Measurements from ENCODE around the gene DHX34. TPM values are rescaled to one million over a fixed set of nuclear protein-coding genes. Genes with fewer than 3 reads are reported as not detected.

Gene DHX34
- total and polyA plus RNA-seq, 2 experiments from 2014 or later, result 7.7 to 11.0 TPM

- no peak for TF ChIP-seq EZH2phosphoT487 (IDR thresholded peaks at IDR 0.05; ENCODE audit: insufficient read depth, low read depth)
- no peak for TF ChIP-seq EZH2 (IDR thresholded peaks at IDR 0.05; ENCODE audit: insufficient read depth, poor library complexity, severe bottlenecking)
- no peak overlapping the region for H3K4me2 ChIP-seq (ENCODE audit: unreplicated experiment)
- H3K9ac ChIP-seq, result no peak overlapping the region
- no peak for DNase-seq
- no peak overlapping the region for H3K27ac ChIP-seq
- no peak overlapping the region for H2AFZ ChIP-seq
- WGBS, 2 experiments (ENCODE audit: low coverage in 1 of 2, low lambda C conversion rate in 2 of 2, missing lambda C conversion rate in 2 of 2), result 64 to 77% methylated on average over 2 of the region's 2 CpGs
- H3K36me3 ChIP-seq (ENCODE audit: low read depth), result no peaks in the 10 kb centered on the region
- no peaks in the 10 kb centered on the region for H3F3A ChIP-seq (ENCODE audit: insufficient read depth)
- no peaks in the 10 kb centered on the region for H3K4me1 ChIP-seq (ENCODE audit: insufficient read depth)
- no peaks in the 10 kb centered on the region for H3K9me3 ChIP-seq (ENCODE audit: low read depth)
- H3K9me2 ChIP-seq (ENCODE audit: insufficient read depth), result no peaks in the 10 kb centered on the region
- H3K79me2 ChIP-seq (ENCODE audit: insufficient read depth), result no peaks in the 10 kb centered on the region
- no peaks in the 10 kb centered on the region for H4K20me1 ChIP-seq (ENCODE audit: insufficient read depth)
- no peaks in the 10 kb centered on the region for H3K27me3 ChIP-seq (replicated peaks; ENCODE audit: insufficient read depth)
- in situ Hi-C loops (cut with MboI), result no loop called here
- H3K4me3 ChIP-seq, result no peak overlapping the region
These were observed 27.1 kb upstream of the DHX34 start for GRCh38 chr19:47322058-47322457.

DNA sequence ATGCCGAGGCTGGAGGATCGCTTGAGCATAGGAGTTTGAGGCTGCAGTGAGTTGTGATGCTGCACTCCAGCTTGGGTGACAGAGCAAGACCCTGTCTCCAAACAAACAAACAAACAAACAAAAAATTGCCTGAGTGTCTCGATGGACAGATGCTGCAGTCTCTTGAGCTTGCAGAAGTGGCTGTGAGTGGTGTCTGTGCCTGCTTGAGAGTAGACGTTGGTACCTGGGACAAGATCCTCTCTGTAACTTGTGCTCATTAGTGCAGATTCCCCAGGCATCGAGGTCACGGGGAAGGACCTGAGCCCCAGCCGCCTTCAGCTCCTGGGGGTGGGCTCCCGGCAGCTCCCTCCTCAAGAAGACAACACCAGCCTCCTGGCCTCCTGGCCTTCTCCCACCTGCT lies 25.7 kb upstream of the DHX34 start:
- DNase-seq, result no peak
- no peak overlapping the region for H3K4me2 ChIP-seq (ENCODE audit: unreplicated experiment)
- no peaks in the 10 kb centered on the region for H3K4me1 ChIP-seq (ENCODE audit: insufficient read depth)
- WGBS, 2 experiments (ENCODE audit: low coverage in 1 of 2, low lambda C conversion rate in 2 of 2, missing lambda C conversion rate in 2 of 2), result 75 to 85% methylated on average over 8 of the region's 8 CpGs
- no peaks in the 10 kb centered on the region for H3K9me2 ChIP-seq (ENCODE audit: insufficient read depth)
- H3K27me3 ChIP-seq (replicated peaks; ENCODE audit: insufficient read depth), result no peaks in the 10 kb centered on the region
- no peak overlapping the region for H3K27ac ChIP-seq
- H3K9me3 ChIP-seq (ENCODE audit: low read depth), result no peaks in the 10 kb centered on the region
- in situ Hi-C loops (cut with MboI), result no loop called here
- H3K36me3 ChIP-seq (ENCODE audit: low read depth), result no peaks in the 10 kb centered on the region
- H4K20me1 ChIP-seq (ENCODE audit: insufficient read depth), result no peaks in the 10 kb centered on the region
- no peak for TF ChIP-seq EZH2phosphoT487 (IDR thresholded peaks at IDR 0.05; ENCODE audit: insufficient read depth, low read depth)
- TF ChIP-seq EZH2 (IDR thresholded peaks at IDR 0.05; ENCODE audit: insufficient read depth, poor library complexity, severe bottlenecking), result no peak
- H3K79me2 ChIP-seq (ENCODE audit: insufficient read depth), result no peaks in the 10 kb centered on the region
- H2AFZ ChIP-seq, result no peak overlapping the region
- H3K9ac ChIP-seq, result no peak overlapping the region
- H3K4me3 ChIP-seq, result no peak overlapping the region
- no peaks in the 10 kb centered on the region for H3F3A ChIP-seq (ENCODE audit: insufficient read depth)

- no peaks in the 10 kb centered on the region for H3K36me3 ChIP-seq (ENCODE audit: low read depth)
- no peaks in the 10 kb centered on the region for H3F3A ChIP-seq (ENCODE audit: insufficient read depth)
- H4K20me1 ChIP-seq (ENCODE audit: insufficient read depth), result no peaks in the 10 kb centered on the region
- no peak overlapping the region for H3K4me3 ChIP-seq
- H3K4me1 ChIP-seq (ENCODE audit: insufficient read depth), result no peaks in the 10 kb centered on the region
- DNase-seq, result no peak
- H2AFZ ChIP-seq, result no peak overlapping the region
- no peaks in the 10 kb centered on the region for H3K27me3 ChIP-seq (replicated peaks; ENCODE audit: insufficient read depth)
- H3K9me3 ChIP-seq (ENCODE audit: low read depth), result no peaks in the 10 kb centered on the region
- no peaks in the 10 kb centered on the region for H3K79me2 ChIP-seq (ENCODE audit: insufficient read depth)
- in situ Hi-C loops (cut with MboI), result no loop called here
- no peak overlapping the region for H3K9ac ChIP-seq
- no peak overlapping the region for H3K27ac ChIP-seq
- TF ChIP-seq EZH2phosphoT487 (IDR thresholded peaks at IDR 0.05; ENCODE audit: insufficient read depth, low read depth), result no peak
- no peak for TF ChIP-seq EZH2 (IDR thresholded peaks at IDR 0.05; ENCODE audit: insufficient read depth, poor library complexity, severe bottlenecking)
- no peaks in the 10 kb centered on the region for H3K9me2 ChIP-seq (ENCODE audit: insufficient read depth)
- 86 to 91% methylated on average over 12 of the region's 12 CpGs for WGBS, 2 experiments (ENCODE audit: low coverage in 1 of 2, low lambda C conversion rate in 2 of 2, missing lambda C conversion rate in 2 of 2)
- H3K4me2 ChIP-seq (ENCODE audit: unreplicated experiment), result no peak overlapping the region
These were observed 25.2 kb upstream of the DHX34 start for GRCh38 chr19:47323872-47324271.

- no peak overlapping the region for H2AFZ ChIP-seq
These were observed 24.6 kb upstream of the DHX34 start for GRCh38 chr19:47324502-47324901.

DNA sequence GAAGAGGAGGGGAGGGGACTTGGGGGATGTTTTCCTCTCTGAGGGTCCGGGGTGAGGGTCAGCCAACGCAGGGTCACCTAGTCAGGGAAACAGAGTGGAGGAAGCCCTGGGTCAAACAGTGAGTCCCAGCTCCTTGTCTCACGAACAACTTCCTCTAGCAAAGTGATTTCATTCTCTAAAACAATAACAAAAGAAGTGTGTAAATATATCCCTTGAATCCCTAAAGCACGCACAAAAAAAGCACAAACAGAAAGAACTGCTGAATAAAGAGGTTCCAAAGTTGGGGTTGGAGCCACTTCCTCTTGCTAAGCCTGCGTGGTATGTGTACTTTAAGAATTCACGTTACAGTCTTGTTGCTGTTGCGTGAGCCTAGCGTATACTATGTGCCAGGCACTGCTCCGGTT lies 18.6 kb upstream of the DHX34 start:
- in situ Hi-C loops (cut with MboI), result no loop called here
- Histone ChIP-seq H3K27me3 (replicated peaks; ENCODE audit: insufficient read depth) (no peaks in the 10 kb centered on the region), H3K79me2 (ENCODE audit: insufficient read depth) (no peaks in the 10 kb centered on the region), H4K20me1 (ENCODE audit: insufficient read depth) (no peaks in the 10 kb centered on the region), H3K27ac (no peak overlapping the region), H3F3A (ENCODE audit: insufficient read depth) (no peaks in the 10 kb centered on the region), H2AFZ (no peak overlapping the region), H3K4me2 (ENCODE audit: unreplicated experiment) (no peak overlapping the region), H3K36me3 (ENCODE audit: low read depth) (no peaks in the 10 kb centered on the region), H3K4me3 (no peak overlapping the region), H3K9me2 (ENCODE audit: insufficient read depth) (no peaks in the 10 kb centered on the region), H3K9ac (no peak overlapping the region), H3K4me1 (ENCODE audit: insufficient read depth) (no peaks in the 10 kb centered on the region), H3K9me3 (ENCODE audit: low read depth) (no peaks in the 10 kb centered on the region)
- TF ChIP-seq EZH2 (IDR thresholded peaks at IDR 0.05; ENCODE audit: insufficient read depth, poor library complexity, severe bottlenecking) (no peak), EZH2phosphoT487 (IDR thresholded peaks at IDR 0.05; ENCODE audit: insufficient read depth, low read depth) (no peak)
- WGBS, 2 experiments (ENCODE audit: low coverage in 1 of 2, low lambda C conversion rate in 2 of 2, missing lambda C conversion rate in 2 of 2), result 67 to 74% methylated on average over 7 to 9 of the region's 9 CpGs
- no peak for DNase-seq

More at GRCh38 chr19:47324502-47324901, 24.6 kb upstream of the DHX34 start:
- H3K9me3 ChIP-seq (ENCODE audit: low read depth), result no peaks in the 10 kb centered on the region
- TF ChIP-seq EZH2 (IDR thresholded peaks at IDR 0.05; ENCODE audit: insufficient read depth, poor library complexity, severe bottlenecking) (no peak), EZH2phosphoT487 (IDR thresholded peaks at IDR 0.05; ENCODE audit: insufficient read depth, low read depth) (no peak)
- no peak for DNase-seq
- in situ Hi-C loops (cut with MboI), result no loop called here
- no peaks in the 10 kb centered on the region for H3K27me3 ChIP-seq (replicated peaks; ENCODE audit: insufficient read depth)
- no peaks in the 10 kb centered on the region for H3K36me3 ChIP-seq (ENCODE audit: low read depth)
- no peaks in the 10 kb centered on the region for H4K20me1 ChIP-seq (ENCODE audit: insufficient read depth)
- 66 to 67% methylated on average over 9 of the region's 9 CpGs for WGBS, 2 experiments (ENCODE audit: low coverage in 1 of 2, low lambda C conversion rate in 2 of 2, missing lambda C conversion rate in 2 of 2)
- no peak overlapping the region for H3K27ac ChIP-seq
- no peak overlapping the region for H3K9ac ChIP-seq
- H3K4me2 ChIP-seq (ENCODE audit: unreplicated experiment), result no peak overlapping the region
- H3K4me1 ChIP-seq (ENCODE audit: insufficient read depth), result no peaks in the 10 kb centered on the region
- no peaks in the 10 kb centered on the region for H3K9me2 ChIP-seq (ENCODE audit: insufficient read depth)
- H3F3A ChIP-seq (ENCODE audit: insufficient read depth), result no peaks in the 10 kb centered on the region
- no peaks in the 10 kb centered on the region for H3K79me2 ChIP-seq (ENCODE audit: insufficient read depth)
- H3K4me3 ChIP-seq, result no peak overlapping the region
